ENCODE results near the gene LRFN4. TPM values are rescaled to one million over a fixed set of nuclear protein-coding genes. Genes with fewer than 3 reads are reported as not detected.
A peak's percentile ranks its signal among the peaks of the same experiment; 100 is the strongest.

The LRFN4 gene
- total RNA-seq, 2 donors from 2014 or later: 8.6 to 13.2 TPM

DNA sequence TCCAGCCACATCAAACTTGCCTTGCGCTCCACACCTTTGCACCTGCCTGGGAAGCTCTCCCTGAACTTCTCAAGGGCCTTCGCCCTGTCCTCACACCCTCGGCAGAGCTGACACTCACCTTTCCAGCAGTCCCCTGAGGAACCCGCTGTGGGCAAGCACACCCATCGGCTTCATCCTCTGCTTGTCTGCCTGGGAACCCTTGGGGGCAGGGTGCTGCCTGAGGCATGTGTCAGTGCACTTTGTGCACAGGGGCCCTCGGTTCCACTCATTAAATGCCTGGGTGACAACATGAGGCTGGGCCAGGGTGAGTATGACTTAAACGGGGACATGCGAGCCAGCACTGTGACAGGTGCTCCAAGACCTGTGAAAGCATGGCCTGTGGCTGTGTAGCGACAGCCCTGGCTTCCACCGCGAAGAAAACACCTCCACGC lies 2.6 kb upstream of the LRFN4 start:
- peaks cover 0 to 8% of the 10 kb centered on the region in 2 donors for H3K4me1 ChIP-seq
- no peaks in the 10 kb centered on the region for H3K36me3 ChIP-seq
- H3K4me3 ChIP-seq: no peak overlapping the region
- H3K27ac ChIP-seq: no peak overlapping the region
- TF ChIP-seq CTCF (IDR thresholded peaks at IDR 0.05): no peak
- no peaks in the 10 kb centered on the region for H3K9me3 ChIP-seq
- DNase-seq (ENCODE audit: low spot score): no peak
- no peaks in the 10 kb centered on the region for H3K27me3 ChIP-seq

DNA sequence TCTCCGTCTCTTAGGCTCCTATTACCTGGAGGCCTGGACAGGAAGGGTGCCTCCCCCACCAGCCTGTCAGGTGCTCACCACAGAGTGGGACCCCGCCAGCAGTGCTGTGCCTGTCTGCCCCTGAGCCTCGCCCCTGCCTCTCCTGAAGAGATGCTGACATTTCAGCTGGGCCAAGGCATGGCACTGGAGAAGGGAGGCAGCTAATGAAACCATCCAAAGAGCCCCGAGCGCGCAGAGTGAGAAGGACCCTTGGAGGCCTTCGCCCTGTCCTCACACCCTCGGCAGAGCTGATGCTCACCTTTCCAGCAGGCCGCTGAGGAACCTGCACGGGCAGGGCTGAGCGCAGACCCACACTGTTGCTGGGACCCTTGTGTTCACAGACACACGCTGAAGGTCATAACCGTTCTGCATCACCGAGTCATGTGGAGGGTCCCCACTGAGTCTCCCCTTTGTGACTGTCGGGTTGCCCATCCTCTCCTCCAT lies 2.1 kb upstream of the LRFN4 start:
- DNase-seq (ENCODE audit: low spot score): no peak
- no peak for TF ChIP-seq CTCF (IDR thresholded peaks at IDR 0.05)
- no peak overlapping the region for H3K27ac ChIP-seq

GRCh38 chr11:66855574-66856495 lies 1.0 kb upstream of the LRFN4 start:
- Histone ChIP-seq H3K4me3 (peak overlapping the region; percentile 70 to 72), H3K36me3 (no peaks in the 10 kb centered on the region), H3K27ac (peak overlapping the region; percentile 91), H3K4me1 (peaks cover 0 to 8% of the 10 kb centered on the region in 2 donors), H3K9me3 (no peaks in the 10 kb centered on the region), H3K27me3 (no peaks in the 10 kb centered on the region)
- DNase-seq (ENCODE audit: low spot score): peak; percentile 92
- TF ChIP-seq CTCF (IDR thresholded peaks at IDR 0.05): no peak

More for the DNA sequence above, 2.1 kb upstream of the LRFN4 start:
- H3K27me3 ChIP-seq: no peaks in the 10 kb centered on the region
- H3K9me3 ChIP-seq: no peaks in the 10 kb centered on the region
- peaks cover 0 to 8% of the 10 kb centered on the region in 2 donors for H3K4me1 ChIP-seq
- no peaks in the 10 kb centered on the region for H3K36me3 ChIP-seq
- no peak overlapping the region for H3K4me3 ChIP-seq

GRCh38 chr11:66857234-66857926 lies 516 bp downstream of the LRFN4 start:
- no peak for DNase-seq (ENCODE audit: low spot score)
- Histone ChIP-seq H3K4me1 (peaks cover 0 to 8% of the 10 kb centered on the region in 2 donors), H3K4me3 (peak overlapping the region; percentile 70 to 72), H3K36me3 (no peaks in the 10 kb centered on the region), H3K27me3 (no peaks in the 10 kb centered on the region), H3K27ac (peak overlapping the region; percentile 51 to 71), H3K9me3 (no peaks in the 10 kb centered on the region)
- no peak for TF ChIP-seq CTCF (IDR thresholded peaks at IDR 0.05)

- Histone ChIP-seq H3K9me3 (no peaks in the 10 kb centered on the region), H3K27me3 (no peaks in the 10 kb centered on the region), H3K4me1 (peaks cover 0 to 8% of the 10 kb centered on the region in 2 donors), H3K36me3 (no peaks in the 10 kb centered on the region), H3K4me3 (no peak overlapping the region), H3K27ac (no peak overlapping the region)
- no peak for TF ChIP-seq CTCF (IDR thresholded peaks at IDR 0.05)
- no peak for DNase-seq (ENCODE audit: low spot score)
Measured at GRCh38 chr11:66857927-66858185, 992 bp downstream of the LRFN4 start.
